Measurements from ENCODE around the gene ITPKB.
"Not testable (repeated sequence)": the region's sequence is repeated elsewhere in the genome, so short reads cannot be mapped to it uniquely, and the experiment has no call there.

ITPKB gene

GRCh38 chr1:226730071-226730470 lies 9.0 kb downstream of the ITPKB start:
- no peak for DNase-seq

GRCh38 chr1:226728448-226728847 lies 10.6 kb downstream of the ITPKB start:
- DNase-seq, result no peak

- no peak for DNase-seq
Observed at GRCh38 chr1:226725897-226726267, 13.2 kb downstream of the ITPKB start.

- DNase-seq, result peak; percentile 74
Observed at GRCh38 chr1:226723657-226724532, 15.2 kb downstream of the ITPKB start.

GRCh38 chr1:226722901-226723656 lies 16.0 kb downstream of the ITPKB start:
- no peak for DNase-seq

GRCh38 chr1:226722240-226722900 lies 16.7 kb downstream of the ITPKB start:
- no peak for DNase-seq

GRCh38 chr1:226720574-226720973 lies 18.5 kb downstream of the ITPKB start:
- not testable (repeated sequence) for DNase-seq

- DNase-seq, result no peak
Observed at GRCh38 chr1:226719596-226720387, 19.3 kb downstream of the ITPKB start.

- no peak for DNase-seq
Observed at GRCh38 chr1:226717256-226717909, 21.7 kb downstream of the ITPKB start.

GRCh38 chr1:226716577-226716976 lies 22.5 kb downstream of the ITPKB start:
- no peak for DNase-seq

GRCh38 chr1:226714148-226714547 lies 24.9 kb downstream of the ITPKB start:
- DNase-seq, result no peak

GRCh38 chr1:226712742-226713419 lies 26.2 kb downstream of the ITPKB start:
- no peak for DNase-seq

- no peak for DNase-seq
Observed at GRCh38 chr1:226711976-226712741, 26.9 kb downstream of the ITPKB start.

GRCh38 chr1:226710501-226710900 lies 28.6 kb downstream of the ITPKB start:
- DNase-seq, result no peak

- DNase-seq, result no peak
Observed at GRCh38 chr1:226709953-226710352, 29.1 kb downstream of the ITPKB start.

GRCh38 chr1:226708967-226709396 lies 30.1 kb downstream of the ITPKB start:
- no peak for DNase-seq

- peak; percentile 79 for DNase-seq
Observed at GRCh38 chr1:226708342-226708780, 30.7 kb downstream of the ITPKB start.

- DNase-seq, result no peak
Observed at GRCh38 chr1:226706684-226707083, 32.4 kb downstream of the ITPKB start.

GRCh38 chr1:226704169-226704937 lies 34.7 kb downstream of the ITPKB start:
- no peak for DNase-seq

Data from fibroblast of skin of right biceps (primary cell).